ENCODE results near the gene SPAG5. TPM values are rescaled to one million over a fixed set of nuclear protein-coding genes. Genes with fewer than 3 reads are reported as not detected.

Gene SPAG5
- total and polyA plus RNA-seq, 10 of the 15 experiments (the other 5 are each of a cell fraction or from before 2014, with no cell fraction given): 73.5 to 171 (median 106) TPM

DNA sequence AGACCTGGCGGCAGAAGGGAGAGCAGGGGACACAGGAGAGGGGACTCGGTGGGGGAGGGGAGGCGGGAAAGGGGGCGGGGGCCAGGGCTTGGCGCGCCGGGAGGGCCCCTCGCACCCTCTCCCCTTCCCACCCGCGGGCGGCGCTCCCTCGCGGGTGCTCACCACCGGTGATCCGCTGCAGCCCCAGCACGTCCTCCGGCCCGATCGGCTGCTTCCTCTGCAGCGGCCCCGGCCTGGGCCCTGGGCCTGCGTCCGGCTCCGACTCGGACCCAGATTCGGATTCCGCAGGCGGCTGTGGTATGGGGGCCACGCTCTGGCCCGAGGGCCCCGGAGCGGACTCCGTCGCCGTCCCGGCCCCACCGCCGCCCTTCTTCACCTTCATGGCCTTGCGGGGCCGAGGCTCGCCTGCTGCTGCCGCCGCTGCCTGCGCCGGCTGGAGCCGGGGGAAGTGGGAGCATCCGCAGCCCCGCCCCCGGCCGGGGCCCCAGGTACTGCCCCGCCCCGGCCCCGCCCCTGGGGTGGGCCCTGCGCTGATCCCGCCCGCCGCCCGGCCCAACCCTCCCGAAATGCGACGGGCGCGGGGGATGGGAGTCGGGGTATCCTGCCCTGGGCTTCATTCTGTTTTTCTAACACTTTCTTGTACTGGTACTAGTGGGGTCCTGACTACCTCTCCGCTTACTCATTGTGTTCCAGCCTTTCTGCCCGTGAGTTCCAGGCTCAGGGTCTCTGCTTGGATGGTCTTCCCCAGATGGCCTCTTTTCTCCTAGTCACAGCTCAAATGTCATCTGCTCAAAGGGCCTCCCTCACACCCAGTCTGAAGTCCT is 46.4 kb downstream of the SPAG5 start, which contains the start of gene UNC119 (continued):
- no peak for TF ChIP-seq PBX3 (IDR thresholded peaks at IDR 0.05; ENCODE audit: insufficient replicate concordance, low read depth, low read length)
- TF ChIP-seq, protein P1, sequence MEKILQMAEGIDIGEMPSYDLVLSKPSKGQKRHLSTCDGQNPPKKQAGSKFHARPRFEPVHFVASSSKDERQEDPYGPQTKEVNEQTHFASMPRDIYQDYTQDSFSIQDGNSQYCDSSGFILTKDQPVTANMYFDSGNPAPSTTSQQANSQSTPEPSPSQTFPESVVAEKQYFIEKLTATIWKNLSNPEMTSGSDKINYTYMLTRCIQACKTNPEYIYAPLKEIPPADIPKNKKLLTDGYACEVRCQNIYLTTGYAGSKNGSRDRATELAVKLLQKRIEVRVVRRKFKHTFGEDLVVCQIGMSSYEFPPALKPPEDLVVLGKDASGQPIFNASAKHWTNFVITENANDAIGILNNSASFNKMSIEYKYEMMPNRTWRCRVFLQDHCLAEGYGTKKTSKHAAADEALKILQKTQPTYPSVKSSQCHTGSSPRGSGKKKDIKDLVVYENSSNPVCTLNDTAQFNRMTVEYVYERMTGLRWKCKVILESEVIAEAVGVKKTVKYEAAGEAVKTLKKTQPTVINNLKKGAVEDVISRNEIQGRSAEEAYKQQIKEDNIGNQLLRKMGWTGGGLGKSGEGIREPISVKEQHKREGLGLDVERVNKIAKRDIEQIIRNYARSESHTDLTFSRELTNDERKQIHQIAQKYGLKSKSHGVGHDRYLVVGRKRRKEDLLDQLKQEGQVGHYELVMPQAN (conservative IDR thresholded peaks at IDR 0.05): peak; percentile 90
- TF ChIP-seq CUX1 (IDR thresholded peaks at IDR 0.05; ENCODE audit: insufficient replicate concordance, low read depth, low read length): no peak
- peak in 1 of 2 experiments; percentile 46; a peak in 2 of 4 replicates for TF ChIP-seq BHLHE40 (IDR thresholded peaks at IDR 0.05; ENCODE audit: borderline replicate concordance in 1 of 2, low read depth in 2 of 2, low read length in 1 of 2)
- TF ChIP-seq BCL11A (IDR thresholded peaks at IDR 0.05; ENCODE audit: low read depth, low read length): no peak
- no peak for TF ChIP-seq MTA2 (IDR thresholded peaks at IDR 0.05; ENCODE audit: low read depth)
- TF ChIP-seq TBL1XR1 (IDR thresholded peaks at IDR 0.05; ENCODE audit: low read depth, low read length): no peak
- 0 out of 2 replicates have a peak, but pooled peaks have one; percentile 50 for TF ChIP-seq SIN3A (IDR thresholded peaks at IDR 0.05; ENCODE audit: low read depth, low read length)
- TF ChIP-seq CEBPZ (IDR thresholded peaks at IDR 0.05; ENCODE audit: low read depth, low read length): no peak

Data from GM12878 (cell line).